GM15510 (cell line): ENCODE measurements around the gene CUX1.

Experiments
- POLR2A ChIP-seq: IDR thresholded peaks from 3 replicates; pipeline ENCODE4 v1.6.1; 2011; ENCODE audit warnings: borderline replicate concordance; ENCODE audit not compliant: insufficient read length; ENCODE audit errors: extremely low read depth

CUX1 gene

GRCh38 chr7:101817471-101818286, at the start of gene CUX1:
CUX1 (plus strand) TSS chr7:101817626; CDS start chr7:101817640, 14 bp downstream.
- TF ChIP-seq POLR2A, result no peak

- no peak for TF ChIP-seq POLR2A
Observed at GRCh38 chr7:101768280-101768679, 49.1 kb upstream of the CUX1 start.

GRCh38 chr7:101770466-101770865, 47.0 kb upstream of the CUX1 start:
- TF ChIP-seq POLR2A, result no peak

GRCh38 chr7:101772508-101773211, 44.8 kb upstream of the CUX1 start:
- TF ChIP-seq POLR2A, result no peak

GRCh38 chr7:101775181-101775580, 42.2 kb upstream of the CUX1 start:
- TF ChIP-seq POLR2A, result no peak

GRCh38 chr7:101778026-101778580, 39.3 kb upstream of the CUX1 start:
- no peak for TF ChIP-seq POLR2A

- no peak for TF ChIP-seq POLR2A
Observed at GRCh38 chr7:101779267-101779666, 38.2 kb upstream of the CUX1 start.

- TF ChIP-seq POLR2A, result no peak
Observed at GRCh38 chr7:101780281-101780680, 37.1 kb upstream of the CUX1 start.

GRCh38 chr7:101781439-101781838, 36.0 kb upstream of the CUX1 start:
- no peak for TF ChIP-seq POLR2A

- no peak for TF ChIP-seq POLR2A
Observed at GRCh38 chr7:101782476-101782875, 35.0 kb upstream of the CUX1 start.

- no peak for TF ChIP-seq POLR2A
Observed at GRCh38 chr7:101782896-101783295, 34.5 kb upstream of the CUX1 start.

- TF ChIP-seq POLR2A, result no peak
Observed at GRCh38 chr7:101783381-101784181, 33.8 kb upstream of the CUX1 start.

GRCh38 chr7:101784292-101785127, 32.9 kb upstream of the CUX1 start:
- no peak for TF ChIP-seq POLR2A

GRCh38 chr7:101787864-101788263, 29.6 kb upstream of the CUX1 start:
- TF ChIP-seq POLR2A, result no peak

- no peak for TF ChIP-seq POLR2A
Observed at GRCh38 chr7:101788517-101788916, 28.9 kb upstream of the CUX1 start.
